Colonic mucosa (tissue), 4 donors: ENCODE data around the gene ABCG1. TPM values are rescaled to one million over a fixed set of nuclear protein-coding genes. Genes with fewer than 3 reads are reported as not detected.

Experiments used
- DNase-seq: peaks from one replicate; pipeline ENCODE4 v3.0.0-alpha.2; 2020
- H3K27ac ChIP-seq: fragments of 200-600 bp; one replicate; pipeline ENCODE4 v1.8.0; 2021
- H3K27me3 ChIP-seq: fragments of 200-600 bp; one replicate; pipeline ENCODE4 v1.8.0; 2021
- H3K36me3 ChIP-seq: fragments of 200-600 bp; one replicate; pipeline ENCODE4 v1.8.0; 2021
- H3K4me1 ChIP-seq: fragments of 200-600 bp; one replicate; pipeline ENCODE4 v1.8.0; 2021; ENCODE audit warnings: mild to moderate bottlenecking
- H3K4me3 ChIP-seq: fragments of 200-600 bp; one replicate; pipeline ENCODE4 v1.8.0; 2021
- H3K9ac ChIP-seq, 2 donors: one replicate each; pipeline ENCODE4 v1.7.0; 2013; ENCODE audit warnings: control low read depth in 2 of 2, low read depth in 2 of 2, low read length in 2 of 2
- H3K9me3 ChIP-seq: fragments of 200-600 bp; one replicate; pipeline ENCODE4 v1.8.0; 2021
- intact Hi-C: fragments of 100-400 bp; cut with DNase I; formaldehyde crosslinking; loops from one replicate; pipeline ENCODE4 v1.14.1; 2022
- total RNA-seq, 2 donors: library from RNA; stranded (reverse); fragmentation: NEBNext Ultra II Directional in 1 of 2; extraction: Animal tissue kit (Norgen Biotek cat#: 25700) in 1 of 2; gene quantifications; one replicate each; pipeline ENCODE4 v1.2.1, GENCODE V29; 2021
- TF ChIP-seq, protein P1 (sequence below): fragments of 200-600 bp; IDR thresholded peaks from one replicate; pipeline ENCODE4 v1.8.0; 2022; ENCODE audit warnings: antibody characterized with exemption, mild to moderate bottlenecking
- donor health status: healthy.
- donor health status: DM: no; HTN: no; CAD: no.
- donor health status: DM: no; HTN: no; CAD: no.

ABCG1 gene
- total RNA-seq, 2 donors from 2014 or later, result 13.8 to 60.0 TPM

DNA sequence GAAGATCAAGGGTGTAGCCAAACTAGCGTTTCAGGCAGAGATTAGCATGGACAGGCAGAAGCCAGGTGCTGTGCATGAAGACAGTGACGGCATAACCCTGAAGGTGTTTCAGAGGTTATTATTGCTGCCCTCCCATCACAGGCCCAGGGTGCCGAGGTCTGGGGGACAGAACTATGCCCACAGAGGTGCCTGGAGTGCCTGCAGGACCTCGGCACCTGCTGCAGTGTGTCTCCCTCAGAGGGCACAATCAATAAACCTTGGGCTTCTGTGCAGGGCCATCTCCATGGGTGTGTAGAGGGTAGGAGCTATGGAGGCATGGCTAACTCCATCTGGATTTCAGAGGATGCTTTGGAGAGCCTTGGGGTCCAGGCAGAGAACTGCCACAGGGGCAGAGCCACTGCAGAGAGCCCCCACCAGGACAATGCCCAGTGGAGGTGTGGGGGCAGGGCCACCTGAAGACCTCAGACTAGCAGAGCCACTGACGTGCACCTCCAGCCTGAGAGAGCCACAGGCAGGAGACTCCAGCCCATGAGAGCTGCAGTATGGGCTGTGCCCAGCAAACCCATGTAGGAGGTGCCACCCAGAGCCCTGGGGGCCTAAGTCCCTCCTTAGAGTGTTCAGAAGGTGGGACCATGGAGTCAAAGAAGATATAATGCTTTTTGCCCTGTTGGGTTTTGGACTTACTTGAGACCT lies 5.7 kb upstream of the ABCG1 start:
- Histone ChIP-seq H3K4me3 (no peak overlapping the region), H3K27ac (no peak overlapping the region), H3K36me3 (no peaks in the 10 kb centered on the region), H3K4me1 (no peaks in the 10 kb centered on the region), H3K9ac (no peak overlapping the region), H3K9me3 (no peaks in the 10 kb centered on the region), H3K27me3 (no peaks in the 10 kb centered on the region)
- DNase-seq, result no peak
- TF ChIP-seq, protein P1, sequence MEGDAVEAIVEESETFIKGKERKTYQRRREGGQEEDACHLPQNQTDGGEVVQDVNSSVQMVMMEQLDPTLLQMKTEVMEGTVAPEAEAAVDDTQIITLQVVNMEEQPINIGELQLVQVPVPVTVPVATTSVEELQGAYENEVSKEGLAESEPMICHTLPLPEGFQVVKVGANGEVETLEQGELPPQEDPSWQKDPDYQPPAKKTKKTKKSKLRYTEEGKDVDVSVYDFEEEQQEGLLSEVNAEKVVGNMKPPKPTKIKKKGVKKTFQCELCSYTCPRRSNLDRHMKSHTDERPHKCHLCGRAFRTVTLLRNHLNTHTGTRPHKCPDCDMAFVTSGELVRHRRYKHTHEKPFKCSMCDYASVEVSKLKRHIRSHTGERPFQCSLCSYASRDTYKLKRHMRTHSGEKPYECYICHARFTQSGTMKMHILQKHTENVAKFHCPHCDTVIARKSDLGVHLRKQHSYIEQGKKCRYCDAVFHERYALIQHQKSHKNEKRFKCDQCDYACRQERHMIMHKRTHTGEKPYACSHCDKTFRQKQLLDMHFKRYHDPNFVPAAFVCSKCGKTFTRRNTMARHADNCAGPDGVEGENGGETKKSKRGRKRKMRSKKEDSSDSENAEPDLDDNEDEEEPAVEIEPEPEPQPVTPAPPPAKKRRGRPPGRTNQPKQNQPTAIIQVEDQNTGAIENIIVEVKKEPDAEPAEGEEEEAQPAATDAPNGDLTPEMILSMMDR, result no peak
- intact Hi-C loops, result no loop called here

DNA sequence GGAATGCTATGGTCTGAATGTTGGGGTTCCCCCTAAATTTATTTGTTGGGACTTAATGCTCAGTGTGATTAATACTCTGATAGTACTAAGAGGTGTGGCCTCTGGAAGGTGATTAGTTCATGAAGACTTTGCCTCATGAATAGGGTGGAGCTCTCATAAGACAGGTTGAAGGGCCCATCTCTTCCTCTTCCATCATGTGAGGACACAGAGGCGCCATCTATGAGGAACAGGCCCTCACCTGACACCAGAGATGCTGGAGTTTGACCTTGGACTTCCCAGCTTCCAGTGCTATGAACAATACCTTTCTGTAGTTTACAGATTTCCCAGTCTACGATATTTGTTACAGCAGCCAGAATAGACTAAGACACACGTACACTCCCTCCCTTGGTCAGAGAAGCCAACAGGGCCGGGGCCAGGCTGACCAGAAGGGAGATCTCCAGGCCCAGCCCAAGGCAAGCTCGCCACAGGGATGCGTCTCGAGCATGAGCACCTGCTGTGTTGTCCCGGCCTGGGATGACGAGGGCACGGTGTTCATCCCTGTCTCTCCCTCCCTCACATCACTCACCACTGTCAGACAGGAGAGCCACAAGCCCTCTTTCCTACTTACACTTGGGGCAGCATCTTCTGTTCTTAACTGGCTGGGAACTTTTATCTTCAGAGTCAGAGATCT lies 4.7 kb upstream of the ABCG1 start:
- no peaks in the 10 kb centered on the region for H3K27me3 ChIP-seq
- no peak overlapping the region for H3K27ac ChIP-seq
- H3K9me3 ChIP-seq, result no peaks in the 10 kb centered on the region
- TF ChIP-seq, protein P1, result no peak
- DNase-seq, result no peak
- peaks cover 3% of the 10 kb centered on the region for H3K4me1 ChIP-seq
- H3K36me3 ChIP-seq, result no peaks in the 10 kb centered on the region
- H3K9ac ChIP-seq, result no peak overlapping the region
- intact Hi-C loops, result no loop called here
- no peak overlapping the region for H3K4me3 ChIP-seq

DNA sequence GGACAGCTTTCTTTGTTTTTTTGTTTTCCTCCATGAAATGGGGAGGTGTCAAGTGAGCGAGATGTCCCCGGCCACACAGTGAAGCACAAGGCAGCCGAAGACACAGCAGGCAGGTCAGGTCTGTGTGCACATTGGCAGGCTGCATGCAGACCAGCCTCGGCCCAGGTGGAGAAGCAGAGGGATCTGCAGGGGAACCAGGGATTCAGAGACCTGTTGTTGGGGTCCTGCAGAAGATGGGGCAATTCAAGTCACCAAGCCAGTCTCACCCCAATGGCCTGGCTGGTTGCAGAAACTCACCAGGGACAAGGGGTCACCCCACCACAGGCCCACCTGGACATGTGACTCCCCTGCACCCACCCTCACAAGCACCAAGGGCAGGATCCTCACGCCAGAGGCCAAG lies 4.0 kb upstream of the ABCG1 start:
- DNase-seq, result no peak
- no peak overlapping the region for H3K9ac ChIP-seq
- H3K4me1 ChIP-seq, result peaks cover 3% of the 10 kb centered on the region
- no peak overlapping the region for H3K27ac ChIP-seq
- H3K4me3 ChIP-seq, result no peak overlapping the region
- H3K9me3 ChIP-seq, result no peaks in the 10 kb centered on the region
- intact Hi-C loops, result no loop called here
- TF ChIP-seq, protein P1, result no peak
- H3K36me3 ChIP-seq, result no peaks in the 10 kb centered on the region
- no peaks in the 10 kb centered on the region for H3K27me3 ChIP-seq

DNA sequence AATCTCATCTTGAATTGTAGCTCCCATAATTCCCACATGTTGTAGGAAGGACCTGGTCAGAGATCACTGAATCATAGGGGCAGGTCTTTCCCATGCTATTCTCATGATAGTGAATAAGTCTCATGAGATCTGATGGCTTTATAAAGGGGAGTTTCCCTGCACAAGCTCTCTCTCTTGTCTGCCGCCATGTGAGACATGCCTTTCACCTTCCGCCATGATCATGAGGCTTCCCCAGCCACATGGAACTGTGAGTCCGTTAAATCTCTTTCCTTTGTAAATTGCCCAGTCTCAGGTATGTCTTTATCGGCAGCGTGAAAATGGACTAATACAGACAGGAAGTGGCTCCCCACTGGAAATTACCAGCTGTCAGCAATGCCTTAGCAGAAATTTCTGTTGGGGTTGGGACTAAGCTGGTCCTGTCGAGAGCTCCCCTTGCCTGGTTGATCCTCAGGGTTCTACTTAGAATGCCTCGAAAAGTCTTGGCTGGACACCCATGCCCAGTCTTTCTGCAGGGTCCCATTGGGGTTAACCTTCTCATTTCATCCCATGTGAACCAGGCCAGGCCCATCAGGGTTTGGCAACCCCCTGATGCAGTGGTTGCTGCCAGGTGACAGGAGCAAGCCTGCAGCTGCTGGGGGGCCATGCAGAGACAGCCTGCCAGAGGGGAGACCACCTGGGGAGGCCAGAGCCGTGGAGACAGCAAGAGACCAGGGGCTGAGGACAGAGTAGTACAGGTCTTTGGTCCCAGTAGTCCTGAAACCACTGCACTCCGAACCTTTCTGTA lies 2.8 kb upstream of the ABCG1 start:
- H3K4me3 ChIP-seq, result no peak overlapping the region
- H3K4me1 ChIP-seq, result peaks cover 6% of the 10 kb centered on the region
- intact Hi-C loops, result no loop called here
- no peak overlapping the region for H3K9ac ChIP-seq
- no peaks in the 10 kb centered on the region for H3K27me3 ChIP-seq
- TF ChIP-seq, protein P1, result no peak
- H3K27ac ChIP-seq, result no peak overlapping the region
- no peaks in the 10 kb centered on the region for H3K9me3 ChIP-seq
- no peak for DNase-seq
- H3K36me3 ChIP-seq, result no peaks in the 10 kb centered on the region

DNA sequence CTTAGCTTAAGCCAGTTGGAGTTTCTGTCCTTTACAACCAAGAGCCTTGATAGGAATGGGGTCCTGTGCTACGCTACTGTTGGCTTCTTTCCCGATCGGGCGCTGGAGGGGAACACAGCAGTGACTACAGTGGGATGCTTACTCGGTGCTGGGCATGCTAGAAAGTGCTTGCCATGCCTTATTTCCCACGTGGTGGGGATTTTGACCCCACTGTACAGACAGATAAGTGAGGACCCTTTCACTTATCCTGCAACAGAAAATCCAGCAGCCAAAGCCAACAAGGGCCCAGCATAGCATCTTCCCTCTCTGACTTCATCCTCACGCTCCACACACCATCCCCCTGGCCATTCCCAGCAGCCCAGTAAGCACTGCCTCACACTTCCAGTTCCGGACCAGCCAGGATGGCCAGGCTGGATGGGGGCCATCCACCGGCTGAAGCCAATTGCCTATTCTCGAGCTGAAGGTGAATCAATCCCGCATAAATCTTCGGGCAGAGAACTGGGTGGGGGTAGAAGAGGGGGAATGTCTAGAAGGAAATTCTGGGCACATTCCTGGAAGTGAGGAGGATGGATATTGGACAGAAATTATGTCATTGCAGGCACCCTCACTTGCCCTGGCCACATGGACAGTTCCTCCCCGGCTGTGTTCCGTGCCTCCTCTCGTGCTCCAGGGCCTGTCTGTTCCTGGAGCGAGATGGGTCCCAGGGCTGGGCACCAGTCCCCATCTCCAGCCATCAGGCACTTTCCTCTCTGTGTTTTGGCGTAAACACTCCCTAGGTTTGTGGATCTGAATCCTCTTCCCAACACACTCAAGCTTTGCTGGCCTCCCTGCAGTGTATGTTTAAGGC lies 2.0 kb upstream of the ABCG1 start:
- no peak overlapping the region for H3K9ac ChIP-seq
- H3K27me3 ChIP-seq, result no peaks in the 10 kb centered on the region
- H3K9me3 ChIP-seq, result no peaks in the 10 kb centered on the region
- no peak overlapping the region for H3K4me3 ChIP-seq
- H3K27ac ChIP-seq, result no peak overlapping the region
- H3K36me3 ChIP-seq, result no peaks in the 10 kb centered on the region
- no peak for DNase-seq
- TF ChIP-seq, protein P1, result no peak
- peaks cover 6% of the 10 kb centered on the region for H3K4me1 ChIP-seq
- intact Hi-C loops, result no loop called here
